SJCRH30 (cell line): ENCODE measurements around the gene EP300. TPM values are rescaled to one million over a fixed set of nuclear protein-coding genes. Genes with fewer than 3 reads are reported as not detected.
A peak's percentile ranks its signal among the peaks of the same experiment; 100 is the strongest.

Source experiments
- DNase-seq, 2 experiments: peaks; one replicate each; pipeline ENCODE4 v3.0.0-alpha.2; 2015 to 2020
- H3K27ac ChIP-seq: fragments of 250-450 bp; sonication (Bioruptor Pico); 2 replicates; pipeline ENCODE4 v1.5.1; 2020; ENCODE audit warnings: mild to moderate bottlenecking, moderate library complexity
- H3K27me3 ChIP-seq: fragments of 250-450 bp; sonication (Bioruptor Pico); 2 replicates; pipeline ENCODE4 v1.5.1; 2020; ENCODE audit warnings: mild to moderate bottlenecking, moderate library complexity
- H3K36me3 ChIP-seq: fragments of 250-450 bp; sonication (Bioruptor Pico); 2 replicates; pipeline ENCODE4 v1.5.1; 2020; ENCODE audit warnings: mild to moderate bottlenecking, moderate library complexity
- H3K4me1 ChIP-seq: fragments of 250-450 bp; sonication (Bioruptor Pico); 2 replicates; pipeline ENCODE4 v1.5.1; 2020; ENCODE audit warnings: mild to moderate bottlenecking, moderate library complexity
- H3K4me3 ChIP-seq: fragments of 250-450 bp; sonication (Bioruptor Pico); 2 replicates; pipeline ENCODE4 v1.5.1; 2020; ENCODE audit warnings: mild to moderate bottlenecking, moderate library complexity
- H3K9me3 ChIP-seq: fragments of 250-450 bp; sonication (Bioruptor Pico); replicated peaks from 2 replicates; pipeline ENCODE4 v1.5.1; 2020; ENCODE audit warnings: mild to moderate bottlenecking, moderate library complexity
- total RNA-seq: library from RNA; depleted of rRNA; stranded (reverse); fragments of >200 nt; shearing (Covaris generic); gene quantifications from 2 replicates; pipeline ENCODE4 v1.2.3, GENCODE V29; 2014

The EP300 gene
- total RNA-seq, 1 experiment from 2014 or later, result 27.5 TPM

DNA sequence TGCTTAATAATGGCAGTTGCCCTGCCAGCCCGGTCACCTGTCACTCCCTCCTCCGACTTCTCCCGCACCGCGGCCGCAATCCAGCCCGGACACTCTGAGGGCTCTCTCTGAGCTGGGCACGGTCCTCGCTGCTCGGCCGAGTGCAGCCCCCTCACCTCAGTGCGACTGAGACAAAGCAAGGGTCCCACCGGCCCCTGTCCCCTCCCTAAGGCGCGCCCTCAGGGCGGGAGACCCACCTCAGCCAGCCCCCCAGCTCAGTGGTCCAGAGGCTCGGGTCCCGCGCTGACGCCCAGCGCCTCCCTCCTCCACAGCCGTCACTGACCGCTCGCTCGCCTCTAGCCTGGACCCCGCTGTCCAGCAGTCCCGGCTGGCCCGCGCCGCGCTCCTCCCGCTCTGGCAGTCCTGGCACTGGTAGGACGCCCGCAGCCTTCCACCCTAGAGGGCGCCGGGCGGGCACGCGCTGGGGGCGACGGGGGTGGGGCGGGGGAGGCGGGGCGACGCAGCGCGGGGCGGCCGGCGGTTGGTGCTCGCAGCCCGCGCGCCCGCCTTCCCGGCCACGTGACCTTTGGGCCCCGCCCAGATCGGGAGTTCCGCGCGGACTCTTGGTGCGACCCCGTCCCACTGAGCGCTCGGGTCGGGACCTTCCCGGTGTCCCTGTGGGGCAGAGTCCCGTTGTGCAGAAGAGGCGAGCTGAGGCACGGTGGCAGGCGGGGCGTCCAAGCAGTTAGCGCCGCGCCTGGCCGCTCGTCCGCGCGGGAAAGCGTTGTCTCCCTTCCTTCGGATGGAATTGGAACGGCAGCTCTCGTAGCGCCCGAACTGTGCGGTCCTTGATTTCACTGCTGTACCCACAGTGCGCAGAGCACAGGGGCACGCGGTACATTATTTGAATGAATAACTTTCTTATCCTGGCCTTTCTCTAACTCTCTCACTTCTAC is 104.9 kb downstream of the EP300 start:
- no peaks in the 10 kb centered on the region for H3K9me3 ChIP-seq
- DNase-seq, result peak; percentile 79 to 83
- H3K4me3 ChIP-seq, result peak overlapping the region; percentile 92
- H3K4me1 ChIP-seq, result no peaks in the 10 kb centered on the region
- no peaks in the 10 kb centered on the region for H3K36me3 ChIP-seq
- H3K27me3 ChIP-seq, result no peaks in the 10 kb centered on the region
- H3K27ac ChIP-seq, result no peak overlapping the region

DNA sequence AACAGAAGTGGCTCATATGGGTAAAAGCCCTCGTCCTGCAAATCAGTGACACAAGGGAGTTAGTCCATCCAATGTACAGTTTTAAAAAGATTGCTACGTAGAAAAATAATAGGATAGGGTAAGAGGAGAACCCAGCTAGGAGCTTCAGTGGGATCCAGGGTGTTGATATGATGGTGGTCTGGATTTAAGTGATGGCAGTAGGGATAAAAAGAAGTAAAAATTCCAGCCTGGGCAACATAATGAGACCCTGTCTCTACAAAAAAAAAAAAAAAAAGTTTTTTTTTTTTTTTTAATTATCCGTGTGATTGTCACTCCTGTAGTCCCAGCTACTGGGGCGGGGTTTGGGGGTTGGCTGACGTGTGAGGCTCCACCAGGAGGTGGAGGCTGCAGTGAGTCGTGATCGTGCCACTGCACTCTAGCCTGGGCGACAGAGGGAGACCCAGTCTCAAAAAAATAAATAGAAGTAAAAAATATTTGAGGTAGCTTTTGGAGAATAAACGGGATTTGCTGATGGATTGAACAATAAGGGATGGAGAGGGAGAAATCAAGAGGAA is 105.7 kb downstream of the EP300 start:
- Histone ChIP-seq H3K4me3 (peak overlapping the region; percentile 92), H3K36me3 (no peaks in the 10 kb centered on the region), H3K9me3 (no peaks in the 10 kb centered on the region), H3K27ac (no peak overlapping the region), H3K4me1 (no peaks in the 10 kb centered on the region), H3K27me3 (no peaks in the 10 kb centered on the region)
- DNase-seq, result peak; percentile 41 to 59

- DNase-seq, result no peak
- H3K4me3 ChIP-seq, result no peak overlapping the region
- H3K9me3 ChIP-seq, result no peaks in the 10 kb centered on the region
- no peaks in the 10 kb centered on the region for H3K27me3 ChIP-seq
- H3K36me3 ChIP-seq, result no peaks in the 10 kb centered on the region
- H3K4me1 ChIP-seq, result no peaks in the 10 kb centered on the region
- no peak overlapping the region for H3K27ac ChIP-seq
These were observed 108.7 kb downstream of the EP300 start for GRCh38 chr22:41201141-41201540.

- Histone ChIP-seq H3K27me3 (no peaks in the 10 kb centered on the region), H3K36me3 (no peaks in the 10 kb centered on the region), H3K4me3 (no peak overlapping the region), H3K4me1 (no peaks in the 10 kb centered on the region), H3K27ac (no peak overlapping the region), H3K9me3 (no peaks in the 10 kb centered on the region)
- no peak for DNase-seq
These were observed 110.7 kb downstream of the EP300 start for GRCh38 chr22:41203118-41203517.

GRCh38 chr22:41204066-41204465 is 111.7 kb downstream of the EP300 start:
- no peak overlapping the region for H3K4me3 ChIP-seq
- no peak overlapping the region for H3K27ac ChIP-seq
- H3K36me3 ChIP-seq, result no peaks in the 10 kb centered on the region
- no peaks in the 10 kb centered on the region for H3K27me3 ChIP-seq
- no peaks in the 10 kb centered on the region for H3K9me3 ChIP-seq
- no peak for DNase-seq
- no peaks in the 10 kb centered on the region for H3K4me1 ChIP-seq

DNA sequence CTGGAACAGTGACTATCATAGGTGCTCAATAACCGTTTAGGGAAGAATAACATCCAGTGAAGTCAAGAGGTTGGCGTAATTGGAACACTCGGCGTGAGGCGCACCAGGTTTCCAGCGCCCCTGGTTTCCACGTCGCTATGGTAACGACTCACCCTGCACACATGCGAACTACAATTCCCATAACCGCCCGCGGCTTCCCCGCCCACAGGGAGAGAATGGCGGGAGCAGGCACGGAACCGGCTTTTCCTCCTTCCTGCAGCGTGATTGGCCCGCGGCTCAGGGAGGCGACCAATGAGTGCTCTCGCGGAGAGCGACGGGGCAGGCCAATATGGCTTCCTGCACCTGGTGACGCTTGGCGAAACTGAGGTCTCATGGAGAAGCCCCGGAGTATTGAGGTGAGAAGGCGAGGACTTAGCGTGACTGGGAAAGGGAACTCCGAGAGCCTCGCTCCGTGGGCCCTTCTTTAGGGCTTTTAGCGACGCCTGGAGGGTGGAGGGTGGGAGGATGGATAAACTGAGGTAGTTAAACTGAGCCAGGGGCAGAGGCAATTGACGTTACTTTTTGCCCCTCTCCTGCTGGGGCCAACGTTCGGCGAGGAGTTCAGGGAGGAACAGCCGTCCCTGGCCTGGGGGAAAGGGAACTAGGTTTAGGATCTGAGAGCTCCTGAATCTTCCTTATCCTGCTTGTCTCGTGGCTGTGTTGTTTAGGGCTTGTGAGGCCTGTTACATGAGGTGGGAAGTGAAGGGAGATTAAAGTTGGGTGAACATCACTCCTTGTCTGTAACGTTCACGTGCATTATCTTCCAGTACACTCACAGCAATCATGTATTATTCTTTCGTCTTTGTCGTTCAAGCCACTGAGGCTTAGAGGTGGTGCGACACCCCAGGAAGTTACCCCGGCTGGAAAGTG is 112.9 kb downstream of the EP300 start, which contains the start of gene L3MBTL2:
Gene L3MBTL2, plus strand, starts transcription at position 321 of the 909 bp plus-strand sequence. Its CDS starts 51 bp downstream, at position 372.
- Histone ChIP-seq H3K27me3 (no peaks in the 10 kb centered on the region), H3K9me3 (no peaks in the 10 kb centered on the region), H3K27ac (peak within 1 kb of the TSS; percentile 78)

GRCh38 chr22:41206719-41207118 is 114.3 kb downstream of the EP300 start:
- no peaks in the 10 kb centered on the region for H3K27me3 ChIP-seq
- no peaks in the 10 kb centered on the region for H3K4me1 ChIP-seq
- H3K36me3 ChIP-seq, result 0 out of 2 replicates have a peak, but pooled peaks cover 3% of the 10 kb centered on the region
- H3K9me3 ChIP-seq, result no peaks in the 10 kb centered on the region
- H3K27ac ChIP-seq, result no peak overlapping the region
- no peak overlapping the region for H3K4me3 ChIP-seq
- no peak for DNase-seq

More for the DNA sequence above, 112.9 kb downstream of the EP300 start, which contains the start of gene L3MBTL2:
- peak within 1 kb of the TSS; percentile 94 for H3K4me3 ChIP-seq
- H3K4me1 ChIP-seq, result no peaks in the 10 kb centered on the region
- 0 out of 2 replicates have a peak, but pooled peaks cover 3% of the 10 kb centered on the region for H3K36me3 ChIP-seq
- DNase-seq, result peak; percentile 97

GRCh38 chr22:41215409-41215808 is 123.0 kb downstream of the EP300 start:
- peaks cover 15% of the 10 kb centered on the region for H3K4me1 ChIP-seq
- no peak for DNase-seq
- no peak overlapping the region for H3K27ac ChIP-seq
- H3K9me3 ChIP-seq, result 0 out of 2 replicates have a peak, but pooled peaks cover 3% of the 10 kb centered on the region
- H3K4me3 ChIP-seq, result no peak overlapping the region
- peaks cover 20% of the 10 kb centered on the region for H3K36me3 ChIP-seq
- no peaks in the 10 kb centered on the region for H3K27me3 ChIP-seq

DNA sequence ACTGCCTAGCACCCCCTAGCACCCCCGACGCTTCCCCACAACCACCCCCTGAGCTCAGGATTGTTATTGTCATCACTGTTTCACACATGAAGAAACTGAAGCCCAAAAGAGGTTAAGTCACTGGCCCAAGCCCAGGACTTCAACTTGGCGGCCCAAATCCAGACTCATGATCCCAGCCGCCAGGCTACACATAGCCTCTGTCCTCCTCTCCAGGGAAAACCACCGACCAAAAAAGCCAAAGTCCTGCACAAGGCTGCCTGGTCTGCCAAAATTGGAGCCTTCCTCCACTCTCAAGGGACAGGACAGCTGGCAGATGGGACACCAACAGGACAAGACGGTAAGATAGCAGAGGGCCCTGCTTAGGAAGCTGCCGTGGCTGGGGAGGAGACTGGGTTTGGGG is 123.5 kb downstream of the EP300 start:
- Histone ChIP-seq H3K27me3 (no peaks in the 10 kb centered on the region), H3K36me3 (peaks cover 22% of the 10 kb centered on the region), H3K4me1 (peaks cover 15% of the 10 kb centered on the region), H3K4me3 (no peak overlapping the region), H3K27ac (no peak overlapping the region), H3K9me3 (0 out of 2 replicates have a peak, but pooled peaks cover 3% of the 10 kb centered on the region)
- DNase-seq, result no peak

DNA sequence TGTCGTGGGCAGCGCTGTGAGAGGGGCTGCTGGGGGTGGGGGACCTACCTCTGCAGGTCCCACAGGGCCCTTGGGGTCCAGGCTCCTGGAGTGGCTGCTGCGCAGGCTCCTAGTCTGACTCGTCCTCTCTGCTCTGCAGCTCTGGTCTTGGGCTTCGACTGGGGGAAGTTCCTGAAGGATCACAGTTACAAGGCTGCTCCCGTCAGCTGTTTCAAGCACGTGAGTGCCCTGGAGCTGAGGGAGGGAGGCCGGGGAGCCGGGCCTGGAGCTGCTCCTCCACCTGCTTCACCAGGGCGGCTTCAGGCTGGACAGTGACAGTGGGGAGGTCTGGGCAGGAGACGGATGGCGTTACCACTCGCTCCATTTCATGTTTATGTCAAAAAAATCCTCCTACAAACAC is 124.6 kb downstream of the EP300 start:
- H3K9me3 ChIP-seq, result 0 out of 2 replicates have a peak, but pooled peaks cover 3% of the 10 kb centered on the region
- H3K4me1 ChIP-seq, result peaks cover 15% of the 10 kb centered on the region
- H3K27ac ChIP-seq, result peak overlapping the region; percentile 53
- H3K36me3 ChIP-seq, result peaks cover 26% of the 10 kb centered on the region
- peak; percentile 77 to 84 for DNase-seq
- peak overlapping the region; percentile 42 for H3K4me3 ChIP-seq
- no peaks in the 10 kb centered on the region for H3K27me3 ChIP-seq

- H3K9me3 ChIP-seq, result 0 out of 2 replicates have a peak, but pooled peaks cover 3% of the 10 kb centered on the region
- H3K4me1 ChIP-seq, result peaks cover 15% of the 10 kb centered on the region
- H3K27me3 ChIP-seq, result no peaks in the 10 kb centered on the region
- peak overlapping the region; percentile 42 for H3K4me3 ChIP-seq
- peaks cover 26% of the 10 kb centered on the region for H3K36me3 ChIP-seq
- H3K27ac ChIP-seq, result peak overlapping the region; percentile 53
- DNase-seq, result peak; percentile 69 to 81
These were observed 125.3 kb downstream of the EP300 start for GRCh38 chr22:41217553-41218157.

GRCh38 chr22:41222846-41223507 is 130.6 kb downstream of the EP300 start:
- H3K27me3 ChIP-seq, result no peaks in the 10 kb centered on the region
- H3K36me3 ChIP-seq, result peaks cover 10% of the 10 kb centered on the region
- H3K27ac ChIP-seq, result no peak overlapping the region
- H3K9me3 ChIP-seq, result no peaks in the 10 kb centered on the region
- DNase-seq, result no peak
- H3K4me3 ChIP-seq, result no peak overlapping the region
- peaks cover 3% of the 10 kb centered on the region; the same call in 1 of the 2 replicates for H3K4me1 ChIP-seq

- peaks cover 10% of the 10 kb centered on the region for H3K36me3 ChIP-seq
- H3K4me1 ChIP-seq, result no peaks in the 10 kb centered on the region
- H3K27ac ChIP-seq, result no peak overlapping the region
- no peak for DNase-seq
- H3K9me3 ChIP-seq, result no peaks in the 10 kb centered on the region
- H3K4me3 ChIP-seq, result no peak overlapping the region
- no peaks in the 10 kb centered on the region for H3K27me3 ChIP-seq
These were observed 131.1 kb downstream of the EP300 start for GRCh38 chr22:41223535-41223934.
